ENCODE data around the gene ALDH8A1. TPM values are rescaled to one million over a fixed set of nuclear protein-coding genes. Genes with fewer than 3 reads are reported as not detected.
A peak's percentile ranks its signal among the peaks of the same experiment; 100 is the strongest.

The ALDH8A1 gene
- total RNA-seq (2022) = 0.21 and 0.29 TPM in 2 replicates
- Bru-seq, nascent RNA = percentile 34 among the genes with signal in this experiment
- BruChase-seq, experiment 1, labeled RNA remaining after a 2-hour chase = percentile 46 among the genes with signal in this experiment
- percentile 42 among the genes with signal in this experiment for BruChase-seq, experiment 2, labeled RNA remaining after a 6-hour chase
- long read RNA-seq = 0 reads

- TF ChIP-seq CTCF (IDR thresholded peaks at IDR 0.05; ENCODE audit: insufficient read depth in 1 of 2, low read depth in 1 of 2, low read length in 1 of 2, severe bottlenecking in 1 of 2, unreplicated experiment in 1 of 2) = no peak
- Mint-ChIP-seq H3K4me3 (ENCODE audit: unreplicated experiment) (no peak within 1 kb of the TSS), H3K27ac (ENCODE audit: unreplicated experiment) (no peak within 1 kb of the TSS), H3K27me3 (ENCODE audit: insufficient read depth, unreplicated experiment) (no peaks in the 10 kb centered on the region), H3K36me3 (ENCODE audit: insufficient read depth, unreplicated experiment) (no peaks in the 10 kb centered on the region), H3K4me1 (ENCODE audit: low read depth, unreplicated experiment) (no peaks in the 10 kb centered on the region), H3K9me3 (ENCODE audit: unreplicated experiment) (no peaks in the 10 kb centered on the region)
- H3K36me3 ChIP-seq (ENCODE audit: control insufficient read depth, insufficient read depth, low read length) = no peaks in the 10 kb centered on the region
- no peaks in the 10 kb centered on the region for H3K4me1 ChIP-seq
- no peak within 1 kb of the TSS for H3K4me3 ChIP-seq (ENCODE audit: low read depth, low read length)
- H3K27me3 ChIP-seq (replicated peaks; ENCODE audit: control insufficient read depth, insufficient read depth, low read length) = no peaks in the 10 kb centered on the region
- no TSS peak for BruUV-seq (replicated peaks)
- H3K9me3 ChIP-seq = no peaks in the 10 kb centered on the region
- DNase-seq = no peak
- ChIA-PET CTCF (no interaction called here), POLR2A (no interaction called here)
- intact Hi-C loops (cut with micrococcal nuclease; ENCODE audit: unreplicated experiment) = loop anchor here (10.0 kb wide), 2 partner anchors 125 to 1025 kb away; no protein-coding TSS in a partner anchor
Measured at GRCh38 chr6:134949927-134950326, at the start of gene ALDH8A1. ALDH8A1 (minus strand) TSS chr6:134950101; CDS start chr6:134950053, 48 bp downstream.

- no peak overlapping the region for H3K4me3 ChIP-seq (ENCODE audit: low read depth, low read length)
- H3K27me3 Mint-ChIP-seq (ENCODE audit: insufficient read depth, unreplicated experiment) = no peaks in the 10 kb centered on the region
- DNase-seq = no peak
- H3K27me3 ChIP-seq (replicated peaks; ENCODE audit: control insufficient read depth, insufficient read depth, low read length) = no peaks in the 10 kb centered on the region
- intact Hi-C loops (cut with micrococcal nuclease; ENCODE audit: unreplicated experiment) = no loop called here
- H3K4me1 Mint-ChIP-seq (ENCODE audit: low read depth, unreplicated experiment) = no peaks in the 10 kb centered on the region
- no peaks in the 10 kb centered on the region for H3K36me3 ChIP-seq (ENCODE audit: control insufficient read depth, insufficient read depth, low read length)
- ChIA-PET CTCF (no interaction called here), POLR2A (no interaction called here)
- H3K4me1 ChIP-seq = no peaks in the 10 kb centered on the region
- no peak overlapping the region for H3K27ac Mint-ChIP-seq (ENCODE audit: unreplicated experiment)
- no peak overlapping the region for H3K4me3 Mint-ChIP-seq (ENCODE audit: unreplicated experiment)
- BruUV-seq (replicated peaks) = no TSS peak
- no peaks in the 10 kb centered on the region for H3K9me3 Mint-ChIP-seq (ENCODE audit: unreplicated experiment)
- H3K9me3 ChIP-seq = no peaks in the 10 kb centered on the region
- no peak for TF ChIP-seq CTCF (IDR thresholded peaks at IDR 0.05; ENCODE audit: insufficient read depth in 1 of 2, low read depth in 1 of 2, low read length in 1 of 2, severe bottlenecking in 1 of 2, unreplicated experiment in 1 of 2)
- H3K36me3 Mint-ChIP-seq (ENCODE audit: insufficient read depth, unreplicated experiment) = peaks cover 10% of the 10 kb centered on the region
Measured at GRCh38 chr6:134999107-134999506, 49.2 kb upstream of the ALDH8A1 start.

- H3K27ac Mint-ChIP-seq (ENCODE audit: unreplicated experiment) = no peak overlapping the region
- H3K36me3 ChIP-seq (ENCODE audit: control insufficient read depth, insufficient read depth, low read length) = no peaks in the 10 kb centered on the region
Measured at GRCh38 chr6:134997133-134997995, 47.5 kb upstream of the ALDH8A1 start.

More at GRCh38 chr6:134997133-134997995, 47.5 kb upstream of the ALDH8A1 start:
- no peaks in the 10 kb centered on the region for H3K9me3 Mint-ChIP-seq (ENCODE audit: unreplicated experiment)
- Histone ChIP-seq H3K9me3 (no peaks in the 10 kb centered on the region), H3K27me3 (replicated peaks; ENCODE audit: control insufficient read depth, insufficient read depth, low read length) (no peaks in the 10 kb centered on the region), H3K4me1 (no peaks in the 10 kb centered on the region), H3K4me3 (ENCODE audit: low read depth, low read length) (no peak overlapping the region)
- CTCF ChIA-PET = no interaction called here
- H3K36me3 Mint-ChIP-seq (ENCODE audit: insufficient read depth, unreplicated experiment) = peaks cover 10% of the 10 kb centered on the region
- no peaks in the 10 kb centered on the region for H3K27me3 Mint-ChIP-seq (ENCODE audit: insufficient read depth, unreplicated experiment)
- POLR2A ChIA-PET = no interaction called here
- intact Hi-C loops (cut with micrococcal nuclease; ENCODE audit: unreplicated experiment) = no loop called here
- H3K4me1 Mint-ChIP-seq (ENCODE audit: low read depth, unreplicated experiment) = no peaks in the 10 kb centered on the region
- DNase-seq = no peak
- TF ChIP-seq CTCF (IDR thresholded peaks at IDR 0.05; ENCODE audit: insufficient read depth in 1 of 2, low read depth in 1 of 2, low read length in 1 of 2, severe bottlenecking in 1 of 2, unreplicated experiment in 1 of 2) = no peak
- no TSS peak for BruUV-seq (replicated peaks)
- H3K4me3 Mint-ChIP-seq (ENCODE audit: unreplicated experiment) = no peak overlapping the region
